OCI-LY3 (cell line): ENCODE results near the gene XIAP.
"Not testable (repeated sequence)": the region's sequence is repeated elsewhere in the genome, so short reads cannot be mapped to it uniquely, and the experiment has no call there.

Experiments used
- H2AFZ ChIP-seq: fragments of 200-600, 300-600 bp; shearing (Covaris generic); 2 replicates; pipeline ENCODE4 v1.6.0; 2014; ENCODE audit warnings: antibody characterized with exemption, low read depth, low read length
- H3K27ac ChIP-seq: fragments of 200-600, 300-600 bp; sonication (generic); 2 replicates; pipeline ENCODE4 v1.5.1; 2014; ENCODE audit warnings: mild to moderate bottlenecking, low read length, moderate library complexity, mixed read lengths
- H3K27me3 ChIP-seq: fragments of 200-600, 300-600 bp; sonication (generic); 2 replicates; pipeline ENCODE4 v1.6.1; 2014; ENCODE audit warnings: low read depth, low read length, mixed read lengths
- H3K36me3 ChIP-seq: fragments of 200-600, 300-600 bp; sonication (generic); replicated peaks from 2 replicates; pipeline ENCODE3; 2014; ENCODE audit warnings: low read depth, low read length, mixed read lengths
- H3K4me1 ChIP-seq: fragments of 300-600, 200-600 bp; sonication (generic); 2 replicates; pipeline ENCODE4 v1.6.1; 2014; ENCODE audit warnings: low read length, mixed read lengths
- H3K4me2 ChIP-seq: fragments of 200-600, 300-600 bp; sonication (generic); 2 replicates; pipeline ENCODE4 v1.6.1; 2014; ENCODE audit warnings: low read length, mixed read lengths
- H3K4me3 ChIP-seq: fragments of 300-600, 200-600 bp; sonication (generic); 2 replicates; pipeline ENCODE4 v1.5.1; 2014; ENCODE audit warnings: antibody characterized with exemption, mild to moderate bottlenecking, low read length, moderate library complexity
- H3K79me2 ChIP-seq: fragments of 300-600, 200-600 bp; shearing (Covaris generic); 2 replicates; pipeline ENCODE4 v1.6.1; 2014; ENCODE audit warnings: mild to moderate bottlenecking, low read length, mixed read lengths
- H3K9ac ChIP-seq: fragments of 300-600, 200-600 bp; shearing (Covaris generic); 2 replicates; pipeline ENCODE4 v1.6.0; 2014; ENCODE audit warnings: mild to moderate bottlenecking, low read length, moderate library complexity
- H3K9me3 ChIP-seq: fragments of 200-600, 300-600 bp; shearing (Covaris generic); 2 replicates; pipeline ENCODE4 v1.6.1; 2014; ENCODE audit warnings: low read length, mixed read lengths; ENCODE audit not compliant: insufficient read depth
- H4K20me1 ChIP-seq: fragments of 200-600, 300-600 bp; sonication (generic); 2 replicates; pipeline ENCODE4 v1.6.1; 2016; ENCODE audit warnings: low read length, mixed read lengths; ENCODE audit not compliant: insufficient read depth
- EZH2phosphoT487 ChIP-seq: fragments of 200-600 bp; shearing (Covaris generic); IDR thresholded peaks from 2 replicates; pipeline ENCODE4 v1.6.1; 2018; ENCODE audit warnings: antibody characterized with exemption, mixed run types, low read depth
- TF ChIP-seq, protein P1 (sequence below): fragments of 200-600, 300-600 bp; sonication (generic); IDR thresholded peaks from 2 replicates; pipeline ENCODE4 v1.5.1; 2014; ENCODE audit warnings: antibody characterized with exemption, low read length, low read depth

Gene XIAP

GRCh38 chrX:123927845-123928244, 68.0 kb downstream of the XIAP start:
- no peaks in the 10 kb centered on the region for H4K20me1 ChIP-seq
- no peak overlapping the region for H3K9ac ChIP-seq
- no peak overlapping the region for H3K27ac ChIP-seq
- H3K4me1 ChIP-seq: no peaks in the 10 kb centered on the region
- TF ChIP-seq EZH2phosphoT487: no peak
- TF ChIP-seq, protein P1, sequence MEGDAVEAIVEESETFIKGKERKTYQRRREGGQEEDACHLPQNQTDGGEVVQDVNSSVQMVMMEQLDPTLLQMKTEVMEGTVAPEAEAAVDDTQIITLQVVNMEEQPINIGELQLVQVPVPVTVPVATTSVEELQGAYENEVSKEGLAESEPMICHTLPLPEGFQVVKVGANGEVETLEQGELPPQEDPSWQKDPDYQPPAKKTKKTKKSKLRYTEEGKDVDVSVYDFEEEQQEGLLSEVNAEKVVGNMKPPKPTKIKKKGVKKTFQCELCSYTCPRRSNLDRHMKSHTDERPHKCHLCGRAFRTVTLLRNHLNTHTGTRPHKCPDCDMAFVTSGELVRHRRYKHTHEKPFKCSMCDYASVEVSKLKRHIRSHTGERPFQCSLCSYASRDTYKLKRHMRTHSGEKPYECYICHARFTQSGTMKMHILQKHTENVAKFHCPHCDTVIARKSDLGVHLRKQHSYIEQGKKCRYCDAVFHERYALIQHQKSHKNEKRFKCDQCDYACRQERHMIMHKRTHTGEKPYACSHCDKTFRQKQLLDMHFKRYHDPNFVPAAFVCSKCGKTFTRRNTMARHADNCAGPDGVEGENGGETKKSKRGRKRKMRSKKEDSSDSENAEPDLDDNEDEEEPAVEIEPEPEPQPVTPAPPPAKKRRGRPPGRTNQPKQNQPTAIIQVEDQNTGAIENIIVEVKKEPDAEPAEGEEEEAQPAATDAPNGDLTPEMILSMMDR: no peak
- H2AFZ ChIP-seq: no peak overlapping the region
- H3K27me3 ChIP-seq: no peaks in the 10 kb centered on the region
- H3K4me2 ChIP-seq: no peak overlapping the region
- H3K36me3 ChIP-seq: no peaks in the 10 kb centered on the region
- no peaks in the 10 kb centered on the region for H3K79me2 ChIP-seq
- H3K4me3 ChIP-seq: no peak overlapping the region
- H3K9me3 ChIP-seq: no peaks in the 10 kb centered on the region

GRCh38 chrX:123932055-123932454, 72.2 kb downstream of the XIAP start:
- not testable (repeated sequence) for H3K79me2 ChIP-seq, H2AFZ ChIP-seq, H3K4me1 ChIP-seq

DNA sequence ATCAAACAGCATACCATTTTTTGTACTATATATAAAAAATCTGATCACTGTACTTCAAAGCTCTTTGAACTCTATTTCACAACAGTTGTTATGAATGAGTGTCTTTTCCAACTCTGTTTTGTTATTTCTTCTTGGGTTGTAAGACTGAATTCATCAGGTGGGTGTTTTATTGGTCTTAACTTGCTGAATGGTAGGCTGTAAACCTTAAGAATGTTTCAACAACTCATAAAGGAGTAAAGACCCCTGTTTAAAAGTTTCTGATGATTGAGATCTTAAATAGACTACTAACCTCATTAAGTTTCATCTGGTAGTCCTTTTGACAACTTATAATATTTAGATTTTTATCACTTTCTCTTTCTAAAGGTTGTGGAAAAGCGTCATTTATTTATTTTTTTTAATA, 83.2 kb downstream of the XIAP start:
- Histone ChIP-seq H3K4me1 (peaks cover 17% of the 10 kb centered on the region), H2AFZ (no peak overlapping the region), H3K27ac (no peak overlapping the region), H3K4me3 (no peak overlapping the region), H3K4me2 (no peak overlapping the region), H3K36me3 (no peaks in the 10 kb centered on the region), H3K9ac (no peak overlapping the region), H3K27me3 (no peaks in the 10 kb centered on the region), H3K9me3 (no peaks in the 10 kb centered on the region), H3K79me2 (no peaks in the 10 kb centered on the region), H4K20me1 (no peaks in the 10 kb centered on the region)
- no peak for TF ChIP-seq EZH2phosphoT487
- TF ChIP-seq, protein P1: no peak

More at GRCh38 chrX:123932055-123932454, 72.2 kb downstream of the XIAP start:
- not testable (repeated sequence) for H3K4me3 ChIP-seq, H3K36me3 ChIP-seq, H3K9me3 ChIP-seq, H4K20me1 ChIP-seq, H3K27me3 ChIP-seq, H3K27ac ChIP-seq, H3K9ac ChIP-seq, H3K4me2 ChIP-seq

DNA sequence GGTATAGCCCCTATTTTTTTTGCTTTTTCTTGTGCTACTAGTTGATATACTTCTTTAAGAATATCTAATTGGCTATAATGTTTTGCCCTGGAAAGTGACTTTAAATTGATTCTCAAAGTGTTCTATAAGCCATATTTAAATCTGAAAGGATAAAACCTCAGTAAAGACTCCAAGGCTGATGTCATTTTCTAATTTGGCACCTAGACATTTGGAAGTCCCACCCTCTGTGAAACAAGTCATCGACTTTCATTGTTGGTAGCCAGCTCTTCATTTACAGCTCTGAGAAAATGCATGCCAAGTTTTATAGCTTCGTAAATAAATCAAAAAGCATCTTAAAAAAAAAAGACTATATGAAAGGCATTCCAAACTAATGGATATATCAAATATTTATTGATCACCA, 83.6 kb downstream of the XIAP start:
- no peaks in the 10 kb centered on the region for H4K20me1 ChIP-seq
- H3K4me1 ChIP-seq: peaks cover 17% of the 10 kb centered on the region
- H3K9me3 ChIP-seq: no peaks in the 10 kb centered on the region
- H3K27me3 ChIP-seq: no peaks in the 10 kb centered on the region
- TF ChIP-seq EZH2phosphoT487: no peak
- TF ChIP-seq, protein P1: no peak
- no peak overlapping the region for H3K9ac ChIP-seq
- H3K27ac ChIP-seq: no peak overlapping the region
- no peaks in the 10 kb centered on the region for H3K36me3 ChIP-seq
- H3K79me2 ChIP-seq: no peaks in the 10 kb centered on the region
- H3K4me2 ChIP-seq: no peak overlapping the region
- H3K4me3 ChIP-seq: no peak overlapping the region
- H2AFZ ChIP-seq: no peak overlapping the region

GRCh38 chrX:123949846-123950245, 90.0 kb downstream of the XIAP start:
- H3K79me2 ChIP-seq: no peaks in the 10 kb centered on the region
- H3K27ac ChIP-seq: no peak overlapping the region
- no peak overlapping the region for H3K4me3 ChIP-seq
- no peaks in the 10 kb centered on the region for H3K27me3 ChIP-seq
- TF ChIP-seq, protein P1: no peak
- no peak for TF ChIP-seq EZH2phosphoT487
- no peak overlapping the region for H2AFZ ChIP-seq
- H3K4me1 ChIP-seq: no peaks in the 10 kb centered on the region
- no peaks in the 10 kb centered on the region for H4K20me1 ChIP-seq
- H3K9me3 ChIP-seq: no peaks in the 10 kb centered on the region
- no peak overlapping the region for H3K9ac ChIP-seq
- H3K4me2 ChIP-seq: no peak overlapping the region
- no peaks in the 10 kb centered on the region for H3K36me3 ChIP-seq
